ENCODE data around the gene ENPP7. TPM values are rescaled to one million over a fixed set of nuclear protein-coding genes. Genes with fewer than 3 reads are reported as not detected.

The ENPP7 gene
- total RNA-seq, 4 donors from 2014 or later: not detected

DNA sequence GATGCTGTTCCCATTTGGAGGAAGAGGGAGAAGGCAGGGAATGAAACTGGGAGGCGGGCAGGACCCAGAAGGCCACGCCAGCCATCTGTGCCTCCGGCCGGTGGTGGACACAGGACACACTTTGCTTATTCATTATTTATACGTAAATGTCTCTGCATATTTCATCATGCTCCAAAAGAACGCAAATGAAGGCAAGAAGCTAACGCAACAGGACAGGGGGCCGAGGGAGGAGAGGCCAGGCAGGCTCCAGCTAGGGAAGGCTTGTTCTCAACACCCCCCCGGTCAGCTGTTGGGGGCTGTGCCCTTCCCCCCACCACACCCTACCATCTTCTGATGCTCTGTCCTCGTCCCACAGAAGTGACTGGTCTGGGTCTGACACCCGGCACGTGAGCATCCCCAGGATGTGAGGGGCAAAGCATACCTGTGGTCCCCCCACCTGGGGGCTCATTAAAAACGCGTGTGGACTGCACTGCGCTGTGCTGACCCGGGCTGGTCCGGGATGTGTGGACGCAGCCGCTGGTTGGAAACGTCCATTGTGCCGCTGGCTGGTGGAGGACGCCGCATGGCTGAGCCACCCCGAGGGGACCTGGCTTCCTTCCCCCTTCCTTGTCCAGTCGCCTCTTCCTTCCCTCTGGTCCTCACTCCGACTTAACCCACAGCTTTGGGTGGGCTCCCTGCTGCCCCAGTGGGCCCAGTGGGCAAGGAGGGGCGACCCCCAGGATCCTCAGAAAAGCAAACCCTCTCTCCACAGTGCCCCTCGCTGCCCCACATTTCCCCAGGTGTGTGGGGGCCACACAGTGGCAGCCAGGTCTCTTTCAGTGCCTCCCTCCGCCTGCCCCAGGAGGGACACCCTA, 46.4 kb upstream of the ENPP7 start:
- peaks cover 0 to 62% (median 0%) of the 10 kb centered on the region in 4 donors for H3K27me3 ChIP-seq
- DNase-seq (ENCODE audit: extremely low spot score): no peak
- 72% methylated on average over 27 of the region's 29 CpGs for whole genome bisulfite sequencing

DNA sequence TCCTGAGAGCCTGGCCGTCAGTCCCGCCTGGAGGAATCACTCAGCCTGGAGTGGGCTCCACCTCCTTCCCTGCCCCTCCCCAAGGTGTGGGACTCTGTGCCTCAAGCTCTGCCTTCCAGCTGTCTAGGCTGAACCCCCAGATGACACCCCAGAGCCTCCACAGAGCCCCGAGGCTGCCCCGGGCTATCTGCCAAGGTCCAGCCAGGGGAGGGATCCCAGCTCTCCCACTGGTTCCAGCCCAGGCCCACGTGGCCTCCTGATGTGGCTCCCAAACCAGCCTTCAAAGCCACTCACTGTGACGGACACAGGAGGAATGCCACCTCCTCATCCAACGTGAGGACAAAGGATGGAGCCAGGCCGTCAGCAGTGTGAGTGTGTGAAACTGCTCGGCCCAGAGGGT, 45.6 kb upstream of the ENPP7 start:
- H3K9me3 ChIP-seq: no peaks in the 10 kb centered on the region
- H3K27me3 ChIP-seq: peaks cover 0 to 54% (median 0%) of the 10 kb centered on the region in 4 donors
- TF ChIP-seq EP300 (IDR thresholded peaks at IDR 0.05) (no peak), POLR2AphosphoS5 (IDR thresholded peaks at IDR 0.05) (no peak), POLR2A (IDR thresholded peaks at IDR 0.05; ENCODE audit: low read depth) (no peak)
- TF ChIP-seq, protein P1, sequence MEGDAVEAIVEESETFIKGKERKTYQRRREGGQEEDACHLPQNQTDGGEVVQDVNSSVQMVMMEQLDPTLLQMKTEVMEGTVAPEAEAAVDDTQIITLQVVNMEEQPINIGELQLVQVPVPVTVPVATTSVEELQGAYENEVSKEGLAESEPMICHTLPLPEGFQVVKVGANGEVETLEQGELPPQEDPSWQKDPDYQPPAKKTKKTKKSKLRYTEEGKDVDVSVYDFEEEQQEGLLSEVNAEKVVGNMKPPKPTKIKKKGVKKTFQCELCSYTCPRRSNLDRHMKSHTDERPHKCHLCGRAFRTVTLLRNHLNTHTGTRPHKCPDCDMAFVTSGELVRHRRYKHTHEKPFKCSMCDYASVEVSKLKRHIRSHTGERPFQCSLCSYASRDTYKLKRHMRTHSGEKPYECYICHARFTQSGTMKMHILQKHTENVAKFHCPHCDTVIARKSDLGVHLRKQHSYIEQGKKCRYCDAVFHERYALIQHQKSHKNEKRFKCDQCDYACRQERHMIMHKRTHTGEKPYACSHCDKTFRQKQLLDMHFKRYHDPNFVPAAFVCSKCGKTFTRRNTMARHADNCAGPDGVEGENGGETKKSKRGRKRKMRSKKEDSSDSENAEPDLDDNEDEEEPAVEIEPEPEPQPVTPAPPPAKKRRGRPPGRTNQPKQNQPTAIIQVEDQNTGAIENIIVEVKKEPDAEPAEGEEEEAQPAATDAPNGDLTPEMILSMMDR (IDR thresholded peaks at IDR 0.05): no peak
- DNase-seq (ENCODE audit: extremely low spot score): no peak
- no peak overlapping the region for H3K27ac ChIP-seq (replicated peaks in 1 of 4)
- H3K36me3 ChIP-seq: no peaks in the 10 kb centered on the region
- intact Hi-C loops (cut with DNase I): no loop called here
- no peak overlapping the region for H3K4me3 ChIP-seq
- peaks cover 0 to 2% (median 2%) of the 10 kb centered on the region in 4 donors for H3K4me1 ChIP-seq
- 65% methylated on average over 7 of the region's 9 CpGs for WGBS

More for the DNA sequence above, 46.4 kb upstream of the ENPP7 start:
- Histone ChIP-seq H3K9me3 (no peaks in the 10 kb centered on the region), H3K27ac (replicated peaks in 1 of 4) (no peak overlapping the region), H3K4me3 (no peak overlapping the region), H3K36me3 (no peaks in the 10 kb centered on the region), H3K4me1 (no peaks in the 10 kb centered on the region)
- TF ChIP-seq POLR2AphosphoS5 (IDR thresholded peaks at IDR 0.05) (no peak), EP300 (IDR thresholded peaks at IDR 0.05) (no peak), POLR2A (IDR thresholded peaks at IDR 0.05; ENCODE audit: low read depth) (no peak)
- TF ChIP-seq, protein P1 (IDR thresholded peaks at IDR 0.05): no peak
- intact Hi-C loops (cut with DNase I): no loop called here

DNA sequence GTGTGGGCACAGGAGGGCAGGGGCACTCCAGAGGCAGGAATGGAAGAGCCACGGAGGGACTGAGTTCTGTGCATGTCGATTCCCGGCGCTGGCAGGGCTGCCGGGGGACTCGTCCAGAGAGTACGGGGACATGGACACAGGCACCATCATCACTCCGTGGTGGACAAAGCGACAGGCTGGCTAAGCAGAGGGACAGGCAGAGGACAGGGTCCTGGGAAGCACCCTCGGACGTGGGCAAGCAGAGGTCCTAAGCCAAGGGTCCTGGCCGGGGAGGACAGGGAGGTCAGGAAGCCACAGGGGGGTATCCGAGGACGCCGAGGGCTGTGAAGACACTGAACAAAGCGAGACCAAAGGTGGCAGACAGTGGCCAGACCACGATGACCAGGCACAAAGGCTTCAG, 44.3 kb upstream of the ENPP7 start:
- peaks cover 8 to 16% (median 15%) of the 10 kb centered on the region in 4 donors for H3K4me1 ChIP-seq
- H3K9me3 ChIP-seq: no peaks in the 10 kb centered on the region
- DNase-seq (ENCODE audit: extremely low spot score): no peak
- intact Hi-C loops (cut with DNase I): no loop called here
- TF ChIP-seq, protein P1 (IDR thresholded peaks at IDR 0.05): no peak
- no peak for TF ChIP-seq POLR2A (IDR thresholded peaks at IDR 0.05; ENCODE audit: low read depth)
- TF ChIP-seq EP300 (IDR thresholded peaks at IDR 0.05): no peak
- no peak for TF ChIP-seq POLR2AphosphoS5 (IDR thresholded peaks at IDR 0.05)
- no peak overlapping the region for H3K4me3 ChIP-seq
- no peak overlapping the region for H3K27ac ChIP-seq (replicated peaks in 1 of 4)
- WGBS: 88% methylated on average over 14 of the region's 17 CpGs
- H3K36me3 ChIP-seq: no peaks in the 10 kb centered on the region
- H3K27me3 ChIP-seq: peaks cover 0 to 41% (median 0%) of the 10 kb centered on the region in 4 donors

DNA sequence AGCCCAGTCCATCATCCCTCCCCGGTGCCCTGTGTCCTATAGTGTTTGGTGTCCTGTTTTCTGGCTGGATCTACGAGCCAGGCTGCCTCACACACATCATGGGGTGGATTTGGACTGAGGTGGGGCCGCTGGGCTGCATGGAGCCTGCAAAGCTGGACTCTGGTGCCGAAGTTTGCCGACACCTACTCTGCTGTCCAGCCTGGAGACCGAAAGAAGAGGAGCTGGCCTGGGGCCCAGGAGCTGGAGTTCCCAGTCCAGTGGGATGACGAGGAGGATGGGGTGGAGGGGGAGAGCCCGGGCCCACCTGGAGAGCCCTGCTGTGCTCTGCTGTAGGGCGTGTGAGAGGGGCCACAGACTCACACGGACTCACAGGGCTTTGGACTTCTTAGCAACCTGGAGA, 40.3 kb upstream of the ENPP7 start:
- intact Hi-C loops (cut with DNase I): no loop called here
- H3K36me3 ChIP-seq: no peaks in the 10 kb centered on the region
- 47% methylated on average over 10 of the region's 10 CpGs for WGBS
- H3K27ac ChIP-seq (replicated peaks in 1 of 4): no peak overlapping the region
- no peaks in the 10 kb centered on the region for H3K9me3 ChIP-seq
- H3K4me3 ChIP-seq: no peak overlapping the region
- TF ChIP-seq POLR2AphosphoS5 (IDR thresholded peaks at IDR 0.05) (no peak), EP300 (IDR thresholded peaks at IDR 0.05) (no peak), POLR2A (IDR thresholded peaks at IDR 0.05; ENCODE audit: low read depth) (no peak)
- TF ChIP-seq, protein P1 (IDR thresholded peaks at IDR 0.05): no peak
- DNase-seq (ENCODE audit: extremely low spot score): no peak
- H3K27me3 ChIP-seq: peaks cover 0 to 16% (median 0%) of the 10 kb centered on the region in 4 donors
- peaks cover 20 to 38% (median 32%) of the 10 kb centered on the region in 4 donors for H3K4me1 ChIP-seq
